Measurements from ENCODE around the gene SPOPL. TPM values are rescaled to one million over a fixed set of nuclear protein-coding genes. Genes with fewer than 3 reads are reported as not detected.

The SPOPL gene
- total and polyA plus RNA-seq, 10 of the 15 experiments (the other 5 are each of a cell fraction or from before 2014, with no cell fraction given), result 4.0 to 25.0 (median 11.5) TPM

GRCh38 chr2:138495384-138495783 is 6.2 kb upstream of the SPOPL start:
- no peak overlapping the region for H2AFZ ChIP-seq (ENCODE audit: control insufficient read depth, low read depth, low read length)
- ChIA-PET POLR2A (no interaction called here), CTCF (no interaction called here), SMC1A (ENCODE audit: uncharacterized antibody, unreplicated experiment) (no interaction called here), RAD21 (ENCODE audit: unreplicated experiment) (no interaction called here)
- H3K27ac ChIP-seq (ENCODE audit: control insufficient read depth, insufficient read depth), result no peak overlapping the region
- H3K36me3 ChIP-seq (ENCODE audit: control insufficient read depth in 2 of 2, insufficient read depth in 2 of 2, low read length in 1 of 2), result peaks cover 0 to 2% of the 10 kb centered on the region in 2 experiments; a peak in 1 of 4 replicates
- H3K79me2 ChIP-seq (ENCODE audit: control insufficient read depth, insufficient read depth, low read length), result peaks cover under 1% of the 10 kb centered on the region
- ATAC-seq (no peak), DNase-seq (ENCODE audit: low read depth, low spot score) (no peak), FAIRE-seq (no peak)
- no peaks in the 10 kb centered on the region for H4K20me1 ChIP-seq (ENCODE audit: control insufficient read depth, insufficient read depth)
- no TSS peak for BruUV-seq (replicated peaks)
- no peak overlapping the region for H3K9ac ChIP-seq (ENCODE audit: control insufficient read depth, insufficient read depth, low read length)
- peaks cover under 1% of the 10 kb centered on the region for H3K4me1 ChIP-seq (ENCODE audit: control insufficient read depth, insufficient read depth, low read length)
- TF ChIP-seq SREBF2 (IDR thresholded peaks at IDR 0.05; ENCODE audit: low read length) (no peak), CEBPZ (IDR thresholded peaks at IDR 0.05; ENCODE audit: low read depth, low read length) (no peak), FOS (IDR thresholded peaks at IDR 0.05; ENCODE audit: borderline replicate concordance, extremely low read depth, insufficient read length) (no peak), ZBTB4 (CRISPR knock-in tag; IDR thresholded peaks at IDR 0.05) (no peak), SMAD1 (IDR thresholded peaks at IDR 0.05; ENCODE audit: low read depth, partially characterized antibody) (no peak), RCOR1 (conservative IDR thresholded peaks at IDR 0.05; ENCODE audit: low read depth, low read length) (no peak), DPF2 (IDR thresholded peaks at IDR 0.05) (no peak), PML (IDR thresholded peaks at IDR 0.05; ENCODE audit: low read length) (no peak), STAT3 (IDR thresholded peaks at IDR 0.05; ENCODE audit: low read depth, low read length) (no peak), MTA2 (IDR thresholded peaks at IDR 0.05; ENCODE audit: low read depth) (no peak), EGR1 (IDR thresholded peaks at IDR 0.05; ENCODE audit: borderline replicate concordance in 1 of 2, low read depth in 2 of 2, low read length in 2 of 2) (no peak), TARDBP (IDR thresholded peaks at IDR 0.05; ENCODE audit: borderline replicate concordance) (no peak), E2F4 (IDR thresholded peaks at IDR 0.05; ENCODE audit: low read depth, low read length) (no peak)
- in situ Hi-C loops (cut with MboI), result no loop called here
- H3K4me2 ChIP-seq (ENCODE audit: control insufficient read depth, insufficient read depth), result no peak overlapping the region
- no peaks in the 10 kb centered on the region for H3K9me3 ChIP-seq (replicated peaks; ENCODE audit: control insufficient read depth, insufficient read depth, low read length)
- no peak overlapping the region for H3K4me3 ChIP-seq
- WGBS (ENCODE audit: insufficient coverage, insufficient replicate concordance, low lambda C conversion rate, missing lambda C conversion rate), result 23% methylated on average over 2 of the region's 2 CpGs
- intact Hi-C loops (cut with micrococcal nuclease; ENCODE audit: unreplicated experiment), result no loop called here
- H3K27me3 ChIP-seq (replicated peaks in 1 of 2; ENCODE audit: control insufficient read depth in 2 of 2, insufficient read depth in 2 of 2, low read length in 1 of 2), result no peaks in the 10 kb centered on the region
